Neural cell (in vitro differentiated cells): ENCODE measurements around the gene FOXA1. TPM values are rescaled to one million over a fixed set of nuclear protein-coding genes. Genes with fewer than 3 reads are reported as not detected.

Source experiments
- H2AFZ ChIP-seq: fragments of 200-600, 300-800 bp; sonication (generic), shearing (Covaris generic); 2 replicates; pipeline ENCODE4 v1.6.0; 2014; ENCODE audit warnings: low read depth, mild to moderate bottlenecking, antibody characterized with exemption, low read length, moderate library complexity
- H3F3A ChIP-seq: fragments of 200-600 bp; shearing (Covaris generic); 2 replicates; pipeline ENCODE4 v1.6.1; 2016; ENCODE audit warnings: mild to moderate bottlenecking, moderate library complexity, mixed read lengths, antibody characterized with exemption, low read length; ENCODE audit not compliant: insufficient read depth, poor library complexity, severe bottlenecking
- H3K27ac ChIP-seq: fragments of 200-600, 300-800 bp; sonication (generic), shearing (Covaris generic); 2 replicates; pipeline ENCODE4 v1.5.1; 2014; ENCODE audit warnings: mild to moderate bottlenecking, low read length, moderate library complexity
- H3K27me3 ChIP-seq: fragments of 300-800, 200-600 bp; sonication (generic), shearing (Covaris generic); 2 replicates; pipeline ENCODE4 v1.6.0; 2014; ENCODE audit warnings: mild to moderate bottlenecking, low read depth, low read length, moderate library complexity; ENCODE audit not compliant: insufficient read depth
- H3K36me3 ChIP-seq: fragments of 300-800, 200-600 bp; sonication (generic), shearing (Covaris generic); 2 replicates; pipeline ENCODE4 v1.5.1; 2014; ENCODE audit warnings: mild to moderate bottlenecking, antibody characterized with exemption, low read length, moderate library complexity; ENCODE audit not compliant: insufficient read depth
- H3K4me2 ChIP-seq: fragments of 300-800, 200-600 bp; sonication (generic), shearing (Covaris generic); 2 replicates; pipeline ENCODE4 v1.6.0; 2014; ENCODE audit warnings: mild to moderate bottlenecking, low read length
- H3K4me3 ChIP-seq: fragments of 300-800, 200-600 bp; sonication (generic), shearing (Covaris generic); 2 replicates; pipeline ENCODE4 v1.5.1; 2014; ENCODE audit warnings: mild to moderate bottlenecking, low read length, moderate library complexity
- H3K79me2 ChIP-seq: fragments of 200-600 bp; shearing (Covaris generic); replicated peaks from 2 replicates; pipeline ENCODE4 v1.6.0; 2014; ENCODE audit warnings: mild to moderate bottlenecking, low read length, moderate library complexity; ENCODE audit not compliant: insufficient read depth
- H3K9ac ChIP-seq: fragments of 300-800, 200-600 bp; sonication (generic), shearing (Covaris generic); 2 replicates; pipeline ENCODE4 v1.6.1; 2016; ENCODE audit warnings: mild to moderate bottlenecking, low read length, mixed read lengths
- H3K9me2 ChIP-seq: fragments of 200-600 bp; shearing (Covaris generic); 2 replicates; pipeline ENCODE4 v1.6.1; 2016; ENCODE audit warnings: mild to moderate bottlenecking, low read length, mixed read lengths; ENCODE audit not compliant: insufficient read depth
- H3K9me3 ChIP-seq: fragments of 200-600, 300-800 bp; sonication (generic), shearing (Covaris generic); 2 replicates; pipeline ENCODE4 v1.6.1; 2016; ENCODE audit warnings: mild to moderate bottlenecking, mixed run types, low read length, moderate library complexity, mixed read lengths
- H4K20me1 ChIP-seq: fragments of 200-600 bp; shearing (Covaris generic); 2 replicates; pipeline ENCODE4 v1.6.1; 2016; ENCODE audit warnings: mild to moderate bottlenecking, mixed run types; ENCODE audit not compliant: insufficient read depth
- EP300 ChIP-seq: fragments of 450-650 bp; conservative IDR thresholded peaks from 2 replicates; pipeline ENCODE4 v1.6.1; 2014; ENCODE audit warnings: antibody characterized with exemption, mild to moderate bottlenecking, moderate library complexity; ENCODE audit not compliant: poor library complexity, severe bottlenecking
- EZH2 ChIP-seq: fragments of 200-600, 300-800 bp; shearing (Covaris generic), sonication (generic); IDR thresholded peaks from 2 replicates; pipeline ENCODE4 v1.6.1; 2014; ENCODE audit warnings: antibody characterized with exemption, low read length, borderline replicate concordance, mild to moderate bottlenecking; ENCODE audit not compliant: insufficient read depth, poor library complexity, severe bottlenecking
- MXI1 ChIP-seq: fragments of 450-650 bp; conservative IDR thresholded peaks from 2 replicates; pipeline ENCODE4 v1.6.1; 2014; ENCODE audit warnings: antibody characterized with exemption, mild to moderate bottlenecking; ENCODE audit not compliant: poor library complexity, severe bottlenecking
- RAD21 ChIP-seq: fragments of 450-650 bp; conservative IDR thresholded peaks from 2 replicates; pipeline ENCODE4 v1.6.1; 2014; ENCODE audit warnings: antibody characterized with exemption, mild to moderate bottlenecking, moderate library complexity
- SMC3 ChIP-seq: fragments of 450-650 bp; conservative IDR thresholded peaks from 2 replicates; pipeline ENCODE4 v1.6.1; 2014; ENCODE audit warnings: antibody characterized with exemption, mild to moderate bottlenecking, moderate library complexity; ENCODE audit not compliant: poor library complexity
- TAF1 ChIP-seq: IDR thresholded peaks from 2 replicates; pipeline ENCODE4 v1.6.1; 2012; ENCODE audit warnings: low read depth
- polyA plus RNA-seq: library from polyadenylated mRNA; depleted of rRNA; stranded (reverse); fragments of >200 nt; gene quantifications from 2 replicates; pipeline ENCODE4 v1.2.3, GENCODE V29; 2014
- TF ChIP-seq, protein P1 (sequence below): fragments of 450-650 bp; IDR thresholded peaks from 2 replicates; pipeline ENCODE4 v1.5.1; 2014; ENCODE audit warnings: antibody characterized with exemption, mild to moderate bottlenecking, moderate library complexity; ENCODE audit not compliant: poor library complexity, severe bottlenecking
- TF ChIP-seq, protein P2 (sequence below): IDR thresholded peaks from 2 replicates; pipeline ENCODE4 v1.6.1; 2012; ENCODE audit warnings: borderline replicate concordance

FOXA1 gene
- polyA plus RNA-seq, 1 donor from 2014 or later: not detected

DNA sequence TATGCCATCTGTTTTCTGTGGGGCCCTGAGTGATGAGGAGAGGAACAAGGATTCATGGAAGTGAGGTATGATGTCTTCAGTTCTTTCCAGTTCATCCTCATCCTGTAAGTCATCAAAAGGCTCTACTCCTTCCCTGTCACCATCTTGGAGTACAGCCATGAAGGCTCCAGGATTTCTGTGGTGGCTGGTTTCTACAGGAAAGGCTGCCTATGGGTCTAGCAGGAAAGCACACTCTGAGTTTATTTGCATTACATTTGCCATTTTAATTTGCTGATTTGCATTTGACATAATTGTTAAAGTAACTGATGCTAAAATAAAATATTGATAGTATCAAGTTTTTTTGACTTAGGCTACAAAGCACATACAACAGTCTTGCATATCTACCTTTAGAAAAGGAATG lies 11.6 kb upstream of the FOXA1 start:
- H3K27me3 ChIP-seq: peaks cover 33% of the 10 kb centered on the region
- H3K9me2 ChIP-seq: no peaks in the 10 kb centered on the region

DNA sequence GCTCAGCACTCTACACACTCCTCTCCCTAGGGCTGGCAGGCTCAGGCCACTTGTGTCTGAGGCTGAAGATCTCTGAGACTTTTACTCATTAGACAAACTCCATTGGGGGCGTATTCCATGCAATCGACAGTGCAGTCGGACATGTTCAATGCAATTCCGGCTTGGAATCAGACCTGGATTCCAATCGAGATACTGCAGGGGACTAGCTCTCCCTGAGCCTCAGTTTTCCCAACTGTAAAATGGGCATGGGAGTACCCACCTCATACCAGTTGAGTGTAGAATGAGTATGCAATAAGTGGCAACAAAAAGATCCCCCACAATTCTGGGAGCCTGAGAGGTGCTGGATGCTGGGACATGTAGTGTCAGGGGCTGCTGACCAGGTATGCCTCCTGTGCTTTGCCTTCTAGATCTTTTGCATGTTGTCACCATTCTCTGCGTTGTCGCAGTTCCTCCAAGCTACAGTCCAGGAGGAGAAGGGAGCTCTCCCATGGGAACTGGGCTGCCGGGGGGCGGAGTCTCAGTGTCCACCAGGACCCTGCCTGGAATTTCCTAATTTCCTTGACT lies 8.7 kb upstream of the FOXA1 start:
- Histone ChIP-seq H4K20me1 (no peaks in the 10 kb centered on the region), H3K4me3 (no peak overlapping the region), H3K9ac (no peak overlapping the region), H3K36me3 (no peaks in the 10 kb centered on the region), H3K4me2 (no peak overlapping the region), H3K9me2 (no peaks in the 10 kb centered on the region), H3K79me2 (no peaks in the 10 kb centered on the region), H2AFZ (no peak overlapping the region), H3F3A (no peaks in the 10 kb centered on the region), H3K27ac (no peak overlapping the region), H3K9me3 (peaks cover 2% of the 10 kb centered on the region), H3K27me3 (peaks cover 62% of the 10 kb centered on the region)
- TF ChIP-seq MXI1: no peak
- TF ChIP-seq SMC3: no peak
- TF ChIP-seq RAD21: no peak
- no peak for TF ChIP-seq EZH2

More for the DNA sequence above, 11.6 kb upstream of the FOXA1 start:
- Histone ChIP-seq H3K9me3 (peaks cover 2% of the 10 kb centered on the region), H3K27ac (no peak overlapping the region), H3F3A (no peaks in the 10 kb centered on the region), H4K20me1 (no peaks in the 10 kb centered on the region), H3K4me2 (no peak overlapping the region), H3K79me2 (no peaks in the 10 kb centered on the region), H3K36me3 (no peaks in the 10 kb centered on the region), H2AFZ (no peak overlapping the region), H3K9ac (no peak overlapping the region), H3K4me3 (no peak overlapping the region)
- TF ChIP-seq TAF1 (no peak), EP300 (no peak), SMC3 (no peak), EZH2 (no peak), RAD21 (no peak), MXI1 (no peak)
- TF ChIP-seq, protein P1, sequence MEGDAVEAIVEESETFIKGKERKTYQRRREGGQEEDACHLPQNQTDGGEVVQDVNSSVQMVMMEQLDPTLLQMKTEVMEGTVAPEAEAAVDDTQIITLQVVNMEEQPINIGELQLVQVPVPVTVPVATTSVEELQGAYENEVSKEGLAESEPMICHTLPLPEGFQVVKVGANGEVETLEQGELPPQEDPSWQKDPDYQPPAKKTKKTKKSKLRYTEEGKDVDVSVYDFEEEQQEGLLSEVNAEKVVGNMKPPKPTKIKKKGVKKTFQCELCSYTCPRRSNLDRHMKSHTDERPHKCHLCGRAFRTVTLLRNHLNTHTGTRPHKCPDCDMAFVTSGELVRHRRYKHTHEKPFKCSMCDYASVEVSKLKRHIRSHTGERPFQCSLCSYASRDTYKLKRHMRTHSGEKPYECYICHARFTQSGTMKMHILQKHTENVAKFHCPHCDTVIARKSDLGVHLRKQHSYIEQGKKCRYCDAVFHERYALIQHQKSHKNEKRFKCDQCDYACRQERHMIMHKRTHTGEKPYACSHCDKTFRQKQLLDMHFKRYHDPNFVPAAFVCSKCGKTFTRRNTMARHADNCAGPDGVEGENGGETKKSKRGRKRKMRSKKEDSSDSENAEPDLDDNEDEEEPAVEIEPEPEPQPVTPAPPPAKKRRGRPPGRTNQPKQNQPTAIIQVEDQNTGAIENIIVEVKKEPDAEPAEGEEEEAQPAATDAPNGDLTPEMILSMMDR: no peak
- TF ChIP-seq, protein P2, sequence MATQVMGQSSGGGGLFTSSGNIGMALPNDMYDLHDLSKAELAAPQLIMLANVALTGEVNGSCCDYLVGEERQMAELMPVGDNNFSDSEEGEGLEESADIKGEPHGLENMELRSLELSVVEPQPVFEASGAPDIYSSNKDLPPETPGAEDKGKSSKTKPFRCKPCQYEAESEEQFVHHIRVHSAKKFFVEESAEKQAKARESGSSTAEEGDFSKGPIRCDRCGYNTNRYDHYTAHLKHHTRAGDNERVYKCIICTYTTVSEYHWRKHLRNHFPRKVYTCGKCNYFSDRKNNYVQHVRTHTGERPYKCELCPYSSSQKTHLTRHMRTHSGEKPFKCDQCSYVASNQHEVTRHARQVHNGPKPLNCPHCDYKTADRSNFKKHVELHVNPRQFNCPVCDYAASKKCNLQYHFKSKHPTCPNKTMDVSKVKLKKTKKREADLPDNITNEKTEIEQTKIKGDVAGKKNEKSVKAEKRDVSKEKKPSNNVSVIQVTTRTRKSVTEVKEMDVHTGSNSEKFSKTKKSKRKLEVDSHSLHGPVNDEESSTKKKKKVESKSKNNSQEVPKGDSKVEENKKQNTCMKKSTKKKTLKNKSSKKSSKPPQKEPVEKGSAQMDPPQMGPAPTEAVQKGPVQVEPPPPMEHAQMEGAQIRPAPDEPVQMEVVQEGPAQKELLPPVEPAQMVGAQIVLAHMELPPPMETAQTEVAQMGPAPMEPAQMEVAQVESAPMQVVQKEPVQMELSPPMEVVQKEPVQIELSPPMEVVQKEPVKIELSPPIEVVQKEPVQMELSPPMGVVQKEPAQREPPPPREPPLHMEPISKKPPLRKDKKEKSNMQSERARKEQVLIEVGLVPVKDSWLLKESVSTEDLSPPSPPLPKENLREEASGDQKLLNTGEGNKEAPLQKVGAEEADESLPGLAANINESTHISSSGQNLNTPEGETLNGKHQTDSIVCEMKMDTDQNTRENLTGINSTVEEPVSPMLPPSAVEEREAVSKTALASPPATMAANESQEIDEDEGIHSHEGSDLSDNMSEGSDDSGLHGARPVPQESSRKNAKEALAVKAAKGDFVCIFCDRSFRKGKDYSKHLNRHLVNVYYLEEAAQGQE: no peak
